GM12878 (cell line): ENCODE measurements around the gene DKK3. TPM values are rescaled to one million over a fixed set of nuclear protein-coding genes. Genes with fewer than 3 reads are reported as not detected.

Experiments
- ATAC-seq: fragments of 200-7000 bp; cut with Tn5 transposase; 3 replicates; pipeline ENCODE4 v1.9.1; 2020; ENCODE audit warnings: mild to moderate bottlenecking, moderate library complexity
- BruUV-seq: library from RNA; stranded (reverse); fragments of 400-500 nt; replicated peaks from 2 replicates; lab custom pipeline; 2021; lab: Mats Ljungman, UMichigan
- CTCF ChIA-PET: fragments of 300-600 bp; sonication (Branson Sonifier 250); formaldehyde crosslinking; extraction: SDS; loops from one replicate; lab custom pipeline; 2021; ENCODE audit warnings: inconsistent platforms; lab: Yijun Ruan, JAX
- POLR2A ChIA-PET: fragments of 350-600 bp; formaldehyde crosslinking; extraction: SDS; loops from one replicate; lab custom pipeline; 2021; ENCODE audit warnings: inconsistent platforms; lab: Charles Lee
- RAD21 ChIA-PET: fragments of 300-600 bp; sonication (Branson Sonifier 250); formaldehyde crosslinking; loops from one replicate; lab custom pipeline; 2023; ENCODE audit warnings: antibody characterized with exemption; ENCODE audit not compliant: unreplicated experiment; lab: Charles Lee
- SMC1A ChIA-PET: fragments of 300-600 bp; sonication (Branson Sonifier 250); formaldehyde crosslinking; loops from one replicate; lab custom pipeline; 2023; ENCODE audit not compliant: unreplicated experiment, uncharacterized antibody; lab: Charles Lee
- DNase-seq: peaks from one replicate; pipeline ENCODE4 v3.0.0-alpha.2; 2011; ENCODE audit warnings: low read depth, low spot score
- FAIRE-seq: peaks from 3 replicates; lab custom pipeline; 2011; peaks lifted over from hg19 to GRCh38; lab: Jason Lieb, UNC
- H2AFZ ChIP-seq: 2 replicates; pipeline ENCODE4 v1.6.0; 2011; ENCODE audit warnings: low read depth, low read length, control low read depth; ENCODE audit not compliant: control insufficient read depth
- H3K27ac ChIP-seq: 2 replicates; pipeline ENCODE4 v1.5.1; 2011; ENCODE audit warnings: control low read depth; ENCODE audit not compliant: control insufficient read depth, insufficient read depth
- H3K27me3 ChIP-seq, 2 experiments: replicated peaks in 1 of 2; 2 replicates each; pipeline versions ENCODE4 v1.6.0 to v1.6.1; 2011; ENCODE audit warnings: low read length in 1 of 2; ENCODE audit not compliant: control insufficient read depth in 2 of 2, insufficient read depth in 2 of 2
- H3K36me3 ChIP-seq, 2 experiments: 2 replicates each; pipeline ENCODE4 v1.5.1; 2011; ENCODE audit warnings: low read length in 1 of 2; ENCODE audit not compliant: control insufficient read depth in 2 of 2, insufficient read depth in 2 of 2
- H3K4me1 ChIP-seq: 2 replicates; pipeline ENCODE4 v1.6.1; 2011; ENCODE audit warnings: mild to moderate bottlenecking, low read length, moderate library complexity, mixed read lengths; ENCODE audit not compliant: control insufficient read depth, insufficient read depth
- H3K4me2 ChIP-seq: 2 replicates; pipeline ENCODE4 v1.6.0; 2011; ENCODE audit warnings: control low read depth; ENCODE audit not compliant: control insufficient read depth, insufficient read depth
- H3K4me3 ChIP-seq: fragments of 200-600 bp; sonication (generic); 2 replicates; pipeline ENCODE4 v1.5.1; 2016
- H3K79me2 ChIP-seq: 2 replicates; pipeline ENCODE4 v1.6.0; 2011; ENCODE audit warnings: low read length; ENCODE audit not compliant: control insufficient read depth, insufficient read depth
- H3K9ac ChIP-seq: 2 replicates; pipeline ENCODE4 v1.8.0; 2011; ENCODE audit warnings: low read length, control low read depth, mixed read lengths; ENCODE audit not compliant: control insufficient read depth, insufficient read depth
- H3K9me3 ChIP-seq: replicated peaks from 3 replicates; pipeline ENCODE4 v1.5.1; 2011; ENCODE audit warnings: mild to moderate bottlenecking, low read length; ENCODE audit not compliant: control insufficient read depth, insufficient read depth
- H4K20me1 ChIP-seq: 2 replicates; pipeline ENCODE4 v1.6.0; 2011; ENCODE audit not compliant: control insufficient read depth, insufficient read depth
- BACH1 ChIP-seq: fragments of 450-650 bp; IDR thresholded peaks from 2 replicates; pipeline ENCODE4 v1.6.1; 2017; ENCODE audit warnings: mild to moderate bottlenecking, borderline replicate concordance
- CHD1 ChIP-seq: IDR thresholded peaks from 2 replicates; pipeline ENCODE4 v1.6.1; 2012; ENCODE audit warnings: low read depth, low read length, improper control_type of control experiment
- CREM ChIP-seq: IDR thresholded peaks from 2 replicates; pipeline ENCODE4 v1.6.1; 2014; ENCODE audit warnings: antibody characterized with exemption, low read depth
- EED ChIP-seq: sonication (generic); IDR thresholded peaks from 2 replicates; pipeline ENCODE4 v1.6.1; 2016; ENCODE audit warnings: antibody characterized with exemption, low read depth
- RFX5 ChIP-seq: IDR thresholded peaks from 2 replicates; pipeline ENCODE4 v1.6.1; 2011; ENCODE audit warnings: low read depth, low read length, improper control_type of control experiment
- SMAD5 ChIP-seq: IDR thresholded peaks from 2 replicates; pipeline ENCODE4 v1.6.1; 2016; ENCODE audit warnings: antibody characterized with exemption, low read depth
- YBX1 ChIP-seq: fragments of 450-650 bp; IDR thresholded peaks from 2 replicates; pipeline ENCODE4 v1.6.1; 2016; ENCODE audit warnings: antibody characterized with exemption
- ZZZ3 ChIP-seq: IDR thresholded peaks from 2 replicates; pipeline ENCODE4 v1.6.1; 2011; ENCODE audit warnings: low read depth; ENCODE audit not compliant: control insufficient read depth, insufficient read length
- WGBS: methylation state at CpG from one replicate; pipeline ENCODE4 v1.1.6; 2016; ENCODE audit warnings: low lambda C conversion rate; ENCODE audit not compliant: insufficient replicate concordance, insufficient coverage; ENCODE audit errors: missing lambda C conversion rate; 5-methylcytosine and 5-hydroxymethylcytosine counted together
- in situ Hi-C: fragments of 300-500 bp; cut with MboI; formaldehyde crosslinking; loops from 9 replicates; pipeline ENCODE4 v1.14.3; 2018; ENCODE audit warnings: mixed read lengths
- intact Hi-C: fragments of 100-400 bp; cut with micrococcal nuclease; formaldehyde crosslinking; loops from one replicate; pipeline ENCODE4 v1.14.2; 2022; ENCODE audit not compliant: unreplicated experiment
- polyA plus RNA-seq, 11 experiments: library from polyadenylated mRNA; depleted of rRNA in 4 of 11; unstranded in 6 of 11; stranded (reverse) in 5 of 11; fragments of >200 nt; fragmentation: Nextera tagmentation in 4 of 11; fragmentation: Illumina TruSeq in 1 of 11; extraction: Ambion mirVana in 4 of 11; extraction: Trizol in 1 of 11; gene quantifications; 1 replicate in 1 of 11; 2 replicates in 10 of 11; pipeline versions ENCODE4 v1.2.1 to v1.2.3, GENCODE V29; 2011 to 2016; ENCODE audit warnings: inconsistent platforms in 2 of 11, missing spikeins in 2 of 11, low read depth in 1 of 11
- total RNA-seq, 4 experiments: library from RNA; depleted of rRNA in 3 of 4; stranded (reverse); fragments of >200 nt in 3 of 4; fragmentation: Illumina TruSeq in 1 of 4; extraction: Trizol in 1 of 4; gene quantifications; 2 replicates each; pipeline versions ENCODE4 v1.2.1 to v1.2.3, GENCODE V29; 2013 to 2021
- TF ChIP-seq, protein P1 (sequence below): fragments of 450-650 bp; IDR thresholded peaks from 2 replicates; pipeline ENCODE4 v1.6.1; 2017; ENCODE audit warnings: antibody characterized with exemption, mild to moderate bottlenecking, moderate library complexity

DKK3 gene
- total and polyA plus RNA-seq, 10 of the 15 experiments (the other 5 are each of a cell fraction or from before 2014, with no cell fraction given) = 0.07 to 0.16 (median 0.15) TPM; not detected in 7

- TF ChIP-seq, protein P1, sequence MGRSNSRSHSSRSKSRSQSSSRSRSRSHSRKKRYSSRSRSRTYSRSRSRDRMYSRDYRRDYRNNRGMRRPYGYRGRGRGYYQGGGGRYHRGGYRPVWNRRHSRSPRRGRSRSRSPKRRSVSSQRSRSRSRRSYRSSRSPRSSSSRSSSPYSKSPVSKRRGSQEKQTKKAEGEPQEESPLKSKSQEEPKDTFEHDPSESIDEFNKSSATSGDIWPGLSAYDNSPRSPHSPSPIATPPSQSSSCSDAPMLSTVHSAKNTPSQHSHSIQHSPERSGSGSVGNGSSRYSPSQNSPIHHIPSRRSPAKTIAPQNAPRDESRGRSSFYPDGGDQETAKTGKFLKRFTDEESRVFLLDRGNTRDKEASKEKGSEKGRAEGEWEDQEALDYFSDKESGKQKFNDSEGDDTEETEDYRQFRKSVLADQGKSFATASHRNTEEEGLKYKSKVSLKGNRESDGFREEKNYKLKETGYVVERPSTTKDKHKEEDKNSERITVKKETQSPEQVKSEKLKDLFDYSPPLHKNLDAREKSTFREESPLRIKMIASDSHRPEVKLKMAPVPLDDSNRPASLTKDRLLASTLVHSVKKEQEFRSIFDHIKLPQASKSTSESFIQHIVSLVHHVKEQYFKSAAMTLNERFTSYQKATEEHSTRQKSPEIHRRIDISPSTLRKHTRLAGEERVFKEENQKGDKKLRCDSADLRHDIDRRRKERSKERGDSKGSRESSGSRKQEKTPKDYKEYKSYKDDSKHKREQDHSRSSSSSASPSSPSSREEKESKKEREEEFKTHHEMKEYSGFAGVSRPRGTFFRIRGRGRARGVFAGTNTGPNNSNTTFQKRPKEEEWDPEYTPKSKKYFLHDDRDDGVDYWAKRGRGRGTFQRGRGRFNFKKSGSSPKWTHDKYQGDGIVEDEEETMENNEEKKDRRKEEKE = no peak
- TF ChIP-seq YBX1 (no peak), EED (no peak), CREM (no peak)
Measured at GRCh38 chr11:12051287-12051662, 42.8 kb upstream of the DKK3 start (continued).

DNA sequence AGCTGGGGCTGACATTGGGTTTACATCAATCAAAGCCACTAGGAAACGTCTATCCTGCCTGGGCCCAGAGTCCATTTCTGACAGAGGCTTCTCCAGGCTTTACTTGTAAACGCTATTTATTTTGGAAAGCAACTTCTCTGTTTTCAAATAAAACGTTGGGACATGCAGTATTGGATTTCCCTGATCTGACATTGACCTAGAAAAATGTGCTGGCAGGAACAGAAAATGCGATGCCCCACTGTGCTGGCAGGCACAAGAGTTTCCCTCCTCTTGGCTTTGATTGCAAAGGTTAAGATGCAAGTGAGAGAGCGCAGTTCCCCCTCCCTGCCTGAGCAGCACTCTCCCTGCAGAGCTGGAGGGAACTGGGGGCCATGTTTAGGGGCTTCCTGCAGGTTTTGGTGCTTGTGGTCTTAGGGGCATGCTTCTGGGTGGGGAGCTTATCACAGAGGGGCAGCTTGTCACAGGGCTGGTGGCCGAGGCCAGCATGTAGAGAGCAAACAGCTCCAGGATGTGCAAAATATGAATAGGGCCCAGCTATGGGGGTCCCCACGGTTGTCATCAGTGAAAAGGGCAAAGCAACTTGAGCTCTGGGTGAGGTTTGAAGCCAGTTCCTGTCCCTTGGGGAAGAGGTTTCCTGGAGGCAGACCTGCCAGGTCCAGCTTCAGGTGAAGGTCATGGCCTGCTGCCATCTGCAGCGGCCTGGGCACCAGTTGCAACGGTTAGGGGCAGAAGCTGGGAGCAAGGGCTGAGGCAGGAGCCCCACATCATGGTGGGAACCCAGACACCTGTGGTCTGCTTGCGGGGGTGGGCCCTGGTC, 42.3 kb upstream of the DKK3 start:
- Histone ChIP-seq H3K9ac (no peak overlapping the region), H3K4me2 (no peak overlapping the region), H3K27ac (no peak overlapping the region), H3K27me3 (no peaks in the 10 kb centered on the region), H3K36me3 (no peaks in the 10 kb centered on the region), H3K79me2 (no peaks in the 10 kb centered on the region), H2AFZ (no peak overlapping the region), H3K9me3 (no peaks in the 10 kb centered on the region), H4K20me1 (no peaks in the 10 kb centered on the region), H3K4me3 (no peak overlapping the region), H3K4me1 (no peaks in the 10 kb centered on the region)
- no peak for ATAC-seq
- SMC1A ChIA-PET = interaction anchor here (0.7 to 2.8 kb wide), 6 partner anchors 12 to 231 kb away, joined by 3 to 19 read pairs (median 4); no protein-coding TSS in a partner anchor
- FAIRE-seq = no peak
- POLR2A ChIA-PET = no interaction called here
- 19% methylated on average over 10 of the region's 10 CpGs for WGBS
- TF ChIP-seq CHD1 (no peak), ZZZ3 (no peak), BACH1 (no peak), SMAD5 (no peak), RFX5 (no peak)
- CTCF ChIA-PET = interaction anchor here (0.6 to 8.1 kb wide), 6 partner anchors 37 to 262 kb away, joined by 3 to 59 read pairs (median 3); no protein-coding TSS in a partner anchor
- intact Hi-C loops (no loop called here), in situ Hi-C loops (no loop called here)
- BruUV-seq = no TSS peak
- DNase-seq = no peak
- RAD21 ChIA-PET = interaction anchor here (0.9 to 5.2 kb wide), 3 partner anchors 186 to 235 kb away, joined by 3 to 23 read pairs (median 3); no protein-coding TSS in a partner anchor
